CD4-positive, alpha-beta T cell treated with Interleukin-1 beta for 1 hour (primary cell): Measurements from ENCODE around the gene TIRAP.
"Not testable (repeated sequence)": the region's sequence is repeated elsewhere in the genome, so short reads cannot be mapped to it uniquely, and the experiment has no call there.

Source experiments
- DNase-seq, 2 donors: peaks; one replicate each; pipeline ENCODE4 v3.0.0-alpha.2; 2020 to 2022

Gene TIRAP

DNA sequence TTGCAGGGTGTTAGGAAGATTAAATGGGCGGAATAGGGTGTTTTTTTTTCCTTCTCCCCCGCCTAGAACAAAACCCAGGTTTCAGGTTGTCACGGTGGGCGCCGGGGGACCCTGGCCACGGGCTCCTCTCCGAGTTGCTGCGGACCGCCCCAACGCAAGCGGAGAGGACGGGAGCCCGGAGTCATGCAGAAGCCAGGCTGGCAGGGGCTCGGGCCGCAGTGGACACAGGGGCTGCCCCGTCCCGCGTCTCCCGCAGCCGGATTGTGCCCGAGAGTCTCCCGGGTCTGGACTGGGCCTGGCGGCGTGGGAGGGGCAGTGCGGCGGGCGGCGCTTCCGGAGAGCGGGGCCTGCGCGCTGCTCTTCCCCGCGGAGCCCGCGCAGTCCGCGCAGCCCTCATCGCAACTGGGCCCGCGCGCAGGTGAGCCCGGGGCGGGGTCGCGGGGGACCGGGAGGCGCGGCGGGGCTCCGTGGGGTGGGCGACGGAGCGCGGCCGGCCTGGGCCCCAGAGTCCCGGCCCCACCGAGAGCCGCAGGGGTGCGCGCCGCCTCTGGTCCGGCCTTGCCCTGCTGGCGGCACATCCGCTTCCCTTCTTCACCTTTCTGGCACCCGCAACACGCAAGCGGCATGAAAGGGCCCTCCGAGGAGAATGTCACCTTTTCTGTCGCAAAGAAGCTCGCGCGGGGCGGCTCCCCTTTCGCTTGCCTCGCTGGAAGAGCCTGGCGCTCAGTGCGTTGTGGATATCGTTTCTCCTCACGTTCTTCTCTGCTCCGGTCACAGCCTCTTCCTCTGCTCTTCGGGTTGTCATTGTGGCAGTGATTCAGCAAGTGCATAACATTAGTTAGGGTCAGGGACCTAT lies at the start of gene TIRAP:
Gene TIRAP, plus strand, starts transcription at position 358 of the 856 bp plus-strand sequence. CDS start 7,802 bp downstream, outside the sequence.
- DNase-seq: peak; percentile 54 to 64

DNA sequence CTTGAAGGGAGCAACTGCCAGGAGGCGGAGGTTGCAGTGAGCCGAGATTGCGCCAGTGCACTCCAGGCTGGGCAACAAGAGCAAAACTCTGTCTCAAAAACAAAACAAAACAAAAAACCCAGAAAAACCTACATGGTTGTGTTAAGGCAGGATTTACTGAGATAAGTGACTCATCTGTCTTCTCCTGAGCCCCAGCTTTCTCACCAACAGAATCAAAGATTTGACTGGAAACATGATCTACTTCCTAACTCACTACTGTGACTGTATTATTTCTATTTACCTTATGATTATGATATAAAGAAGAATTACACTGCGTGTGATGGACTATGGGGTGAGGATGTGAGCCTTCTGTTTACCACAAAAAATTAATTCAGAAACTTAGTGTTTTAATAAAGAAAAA lies 49.5 kb upstream of the TIRAP start:
- no peak for DNase-seq

DNA sequence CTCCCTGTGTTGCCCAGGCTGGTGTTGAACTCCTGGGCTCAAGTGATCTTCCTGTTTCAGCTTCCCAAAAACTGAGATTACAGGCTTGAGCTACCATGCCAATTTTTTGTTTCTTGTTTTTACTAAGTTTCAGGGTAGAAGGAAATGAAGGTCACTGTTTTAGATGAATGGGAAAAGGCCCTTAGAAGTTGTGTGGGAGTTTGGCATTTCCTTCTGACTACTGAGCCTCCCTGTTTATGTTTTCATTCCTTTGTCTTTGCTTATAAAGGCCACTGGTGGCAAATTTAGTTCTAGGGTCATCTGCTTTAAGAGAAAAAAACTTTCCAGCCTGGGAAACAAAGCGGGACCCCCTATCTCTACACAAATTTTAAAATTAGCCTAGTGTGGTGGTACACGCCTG lies 36.3 kb upstream of the TIRAP start:
- DNase-seq: no peak

DNA sequence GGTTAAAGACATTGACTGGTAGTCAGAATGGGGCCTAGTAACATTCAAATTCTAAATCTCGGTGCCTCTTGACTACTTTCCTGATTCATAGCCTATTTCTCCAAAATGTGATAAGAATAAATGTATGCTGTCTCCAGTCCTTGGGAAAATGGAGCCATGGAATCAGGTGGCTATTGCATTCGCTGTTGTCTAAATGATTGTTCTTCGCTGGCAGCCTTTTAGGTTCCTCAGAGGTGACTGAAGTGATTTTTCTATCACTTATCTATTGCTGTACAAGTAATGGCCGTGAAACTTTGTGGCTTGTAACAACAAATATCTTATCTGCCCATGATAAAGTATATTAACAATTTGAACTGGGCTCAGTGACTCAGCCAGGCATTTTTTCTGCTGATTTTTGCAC lies 29.6 kb upstream of the TIRAP start:
- no peak for DNase-seq

- DNase-seq: no peak
These were observed 28.1 kb upstream of the TIRAP start for GRCh38 chr11:126254819-126255218.

GRCh38 chr11:126255507-126255906 lies 27.4 kb upstream of the TIRAP start:
- DNase-seq: not testable (repeated sequence)

- DNase-seq: no peak
These were observed 26.7 kb upstream of the TIRAP start for GRCh38 chr11:126256216-126256615.

DNA sequence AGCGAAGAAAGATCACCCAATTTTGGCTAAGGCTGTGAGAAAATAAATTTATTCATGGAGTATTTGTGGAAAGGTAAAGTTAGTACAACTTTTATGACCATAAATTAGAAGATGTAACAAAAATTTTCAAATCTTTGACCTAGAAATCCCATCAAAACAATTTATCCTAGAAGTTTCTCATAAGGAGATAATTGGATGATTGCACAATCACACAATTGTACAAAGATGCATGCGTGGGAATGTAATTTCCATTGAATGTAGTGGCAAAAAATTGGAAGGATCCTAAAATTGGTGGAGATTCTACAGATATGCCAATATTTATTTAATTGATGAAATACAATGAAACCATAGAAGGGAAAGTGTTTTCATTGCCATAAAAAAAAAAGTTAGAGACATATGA lies 25.7 kb upstream of the TIRAP start:
- DNase-seq: no peak

- no peak for DNase-seq
These were observed 25.1 kb upstream of the TIRAP start for GRCh38 chr11:126257764-126258163.

DNA sequence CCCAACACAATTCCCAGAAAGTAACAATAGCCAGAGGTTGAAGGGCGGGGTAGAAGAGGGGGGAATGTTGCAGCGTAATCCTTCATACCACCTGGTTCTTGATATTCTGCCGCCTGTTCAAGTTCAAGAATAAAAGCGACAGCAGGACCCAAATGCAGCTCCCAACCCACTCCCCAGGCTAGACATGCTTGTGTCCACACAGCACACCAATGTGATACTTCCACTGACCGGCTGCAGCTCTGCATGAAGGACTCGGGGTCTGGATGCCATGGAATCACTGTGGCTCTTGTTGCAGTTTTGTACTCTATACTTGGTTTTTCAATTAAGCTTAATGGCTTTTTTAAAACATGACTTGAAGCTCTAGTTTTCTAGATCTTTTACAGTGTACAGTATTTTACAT lies 20.7 kb upstream of the TIRAP start:
- no peak for DNase-seq

DNA sequence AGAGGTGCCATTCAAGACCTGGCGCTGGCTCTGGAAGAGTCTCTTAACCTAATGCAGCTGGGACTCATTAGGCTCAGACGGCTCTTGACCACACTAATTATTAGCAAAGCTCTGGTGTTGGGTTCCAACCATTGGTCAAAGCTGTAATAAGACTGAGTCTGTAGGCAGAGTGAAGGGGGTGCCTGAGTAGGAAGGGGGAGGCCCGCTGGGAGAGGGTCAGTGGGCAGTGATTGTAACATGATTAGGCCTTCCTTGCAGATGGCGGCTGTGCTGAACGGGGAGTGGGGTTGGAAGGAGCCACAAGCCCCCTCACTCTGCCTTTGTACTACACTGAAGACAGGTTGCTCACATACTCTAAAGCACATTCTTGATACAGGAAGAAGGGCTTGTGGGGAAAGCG lies 19.4 kb upstream of the TIRAP start:
- DNase-seq: no peak

- DNase-seq: no peak
These were observed 17.1 kb upstream of the TIRAP start for GRCh38 chr11:126265811-126266210.

- no peak for DNase-seq
These were observed 15.2 kb upstream of the TIRAP start for GRCh38 chr11:126267650-126268049.

GRCh38 chr11:126268361-126268707 lies 14.6 kb upstream of the TIRAP start:
- DNase-seq: peak in 1 of 2 donors; percentile 13

DNA sequence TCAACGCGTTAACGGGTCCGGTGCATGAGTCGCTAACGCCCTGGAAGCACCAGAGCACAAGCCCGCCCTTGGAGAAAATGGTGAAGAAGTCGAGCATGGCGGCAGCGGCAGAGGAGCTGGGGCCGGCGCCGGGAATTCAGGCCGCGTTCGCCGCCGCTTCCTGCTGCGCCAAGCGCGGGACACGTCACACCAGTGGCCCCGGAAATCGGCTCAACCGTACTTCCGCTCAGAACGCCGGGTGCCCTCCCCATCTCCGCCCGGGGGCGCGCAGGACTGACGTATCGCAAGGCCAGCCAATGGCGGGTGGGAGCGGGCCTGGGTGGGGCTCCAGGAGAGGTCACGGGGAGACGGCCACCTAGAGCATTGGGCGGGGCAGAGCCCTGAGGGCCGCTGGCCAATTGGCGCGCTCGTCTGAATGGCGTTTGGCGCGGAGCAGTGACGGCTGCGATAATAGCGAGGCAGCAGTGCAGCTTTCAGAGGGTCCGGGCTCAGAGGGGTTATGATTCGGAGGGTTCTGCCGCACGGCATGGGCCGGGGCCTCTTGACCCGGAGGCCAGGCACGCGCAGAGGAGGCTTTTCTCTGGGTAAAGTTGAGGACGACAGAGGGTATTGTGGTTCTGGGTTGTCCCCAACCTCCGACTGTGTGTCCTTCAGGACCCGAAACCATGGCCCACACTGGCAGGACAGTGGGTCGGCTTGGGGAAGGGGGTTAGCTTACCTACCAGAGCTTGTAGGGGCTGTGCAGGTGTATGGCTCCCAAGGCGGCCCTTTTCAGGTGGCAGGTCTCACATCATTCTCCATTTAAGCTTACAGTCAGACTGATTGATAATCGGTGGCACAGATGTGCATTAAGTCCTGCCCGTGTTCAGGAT lies 13.9 kb upstream of the TIRAP start, which contains the start of the genes FOXRED1 and SRPRA:
Gene FOXRED1, plus strand, starts transcription at position 447 of the 872 bp plus-strand sequence. Its CDS starts 53 bp downstream, at position 500.
Gene SRPRA, minus strand, starts transcription at position 188 of the 872 bp plus-strand sequence. Its CDS starts 91 bp downstream, at position 97.
- DNase-seq: peak; percentile 99 to 100

GRCh38 chr11:126277322-126277721 lies 5.6 kb upstream of the TIRAP start:
- DNase-seq: no peak

GRCh38 chr11:126277780-126278179 lies 5.1 kb upstream of the TIRAP start:
- DNase-seq: no peak

- DNase-seq: no peak
These were observed 3.7 kb upstream of the TIRAP start for GRCh38 chr11:126279191-126279590.

- peak in 1 of 2 donors; percentile 29 for DNase-seq
These were observed 2.3 kb upstream of the TIRAP start for GRCh38 chr11:126280595-126280994.

GRCh38 chr11:126281245-126281644 lies 1.6 kb upstream of the TIRAP start:
- DNase-seq: no peak

- DNase-seq: no peak
These were observed 1.2 kb upstream of the TIRAP start for GRCh38 chr11:126281666-126282175.

- peak in 1 of 2 donors; percentile 18 for DNase-seq
These were observed 545 bp upstream of the TIRAP start for GRCh38 chr11:126282361-126282735.

DNA sequence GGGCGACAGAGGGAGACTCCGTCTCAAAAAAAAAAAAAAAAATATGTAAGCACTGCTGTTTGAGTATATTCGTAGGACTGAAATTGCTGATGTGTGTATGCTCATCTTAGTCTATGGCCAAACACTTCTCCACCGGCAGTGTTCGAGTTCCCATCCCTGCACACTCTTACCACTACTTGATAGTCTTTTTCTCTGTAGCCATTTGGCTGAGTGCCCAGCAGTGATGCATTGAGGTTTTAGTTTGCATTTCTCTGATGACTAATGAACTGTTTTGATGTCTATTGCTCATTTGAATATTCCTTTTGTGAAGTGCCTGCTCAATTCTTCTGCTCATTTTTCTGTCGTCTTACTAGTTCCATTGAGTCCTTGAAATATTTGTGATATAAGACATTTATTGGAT lies 1.9 kb downstream of the TIRAP start:
- DNase-seq: peak; percentile 71 to 81
